ENCODE data around the gene SH3GL3.

Gene SH3GL3

GRCh38 chr15:83561661-83562060 is 114.5 kb downstream of the SH3GL3 start:
- H3K4me3 Mint-ChIP-seq, result no peak overlapping the region
- H3K36me3 Mint-ChIP-seq (ENCODE audit: low read depth), result no peaks in the 10 kb centered on the region
- TF ChIP-seq CTCF (IDR thresholded peaks at IDR 0.05; ENCODE audit: unreplicated experiment in 3 of 3), result no peak

DNA sequence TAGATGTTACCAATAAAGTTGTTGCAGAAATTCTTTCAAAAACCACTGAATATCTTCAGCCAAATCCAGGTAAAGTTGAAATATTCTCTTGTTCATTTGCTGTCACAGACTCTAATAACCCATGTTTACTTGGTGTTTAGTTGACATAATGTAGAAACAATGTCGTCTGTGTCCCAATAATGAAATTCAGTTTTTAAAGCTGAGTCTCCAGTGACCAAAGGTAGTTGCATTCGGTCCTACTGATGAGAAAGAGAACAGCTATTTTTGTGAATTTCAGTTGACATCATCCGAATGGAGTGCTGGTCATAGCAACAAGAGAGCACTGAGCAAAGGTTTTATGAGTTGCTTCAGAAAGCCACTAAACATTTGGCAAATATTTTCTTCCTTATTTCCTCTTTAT is 118.0 kb downstream of the SH3GL3 start:
- Mint-ChIP-seq H3K27ac (no peak overlapping the region), H3K9me3 (peaks cover 3% of the 10 kb centered on the region), H3K4me3 (no peak overlapping the region), H3K4me1 (no peaks in the 10 kb centered on the region), H3K36me3 (ENCODE audit: low read depth) (peaks cover 8% of the 10 kb centered on the region), H3K27me3 (ENCODE audit: low read depth) (peaks cover 8% of the 10 kb centered on the region)
- no peak for TF ChIP-seq CTCF (IDR thresholded peaks at IDR 0.05; ENCODE audit: unreplicated experiment in 3 of 3)

More at GRCh38 chr15:83561661-83562060, 114.5 kb downstream of the SH3GL3 start:
- H3K27me3 Mint-ChIP-seq (ENCODE audit: low read depth), result peaks cover 10% of the 10 kb centered on the region
- no peaks in the 10 kb centered on the region for H3K9me3 Mint-ChIP-seq
- H3K27ac Mint-ChIP-seq, result no peak overlapping the region
- no peaks in the 10 kb centered on the region for H3K4me1 Mint-ChIP-seq

DNA sequence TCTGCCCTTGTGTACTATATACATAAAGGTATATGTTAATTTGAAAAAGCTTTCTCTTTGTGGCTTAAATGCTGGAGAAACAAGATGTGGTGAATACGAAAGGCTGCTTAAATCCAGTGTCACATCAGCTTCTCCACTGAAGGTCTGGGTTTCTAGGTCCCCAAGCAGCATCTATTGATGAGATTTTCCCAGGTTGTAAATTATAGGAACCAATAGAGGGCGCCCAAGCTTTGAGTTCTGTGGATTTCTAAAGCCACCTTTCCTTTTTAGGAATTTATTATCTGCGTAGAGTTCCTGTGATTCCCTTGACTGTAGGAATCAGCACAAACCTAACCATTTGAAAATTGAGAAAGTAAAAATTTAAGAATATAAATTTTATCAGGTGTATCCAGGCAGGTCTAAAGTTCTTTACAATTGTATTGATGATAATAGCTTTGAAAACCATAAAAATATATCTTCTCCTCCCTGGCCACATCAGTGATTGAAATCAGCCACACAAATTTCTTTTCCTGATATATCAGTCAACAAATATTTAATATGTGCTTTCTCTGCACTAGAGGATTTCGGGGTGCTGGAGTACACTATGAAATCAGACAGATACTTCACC is 118.5 kb downstream of the SH3GL3 start:
- H3K9me3 Mint-ChIP-seq, result peaks cover 3% of the 10 kb centered on the region
- H3K4me3 Mint-ChIP-seq, result no peak overlapping the region
- H3K4me1 Mint-ChIP-seq, result no peaks in the 10 kb centered on the region
- peaks cover 8% of the 10 kb centered on the region for H3K27me3 Mint-ChIP-seq (ENCODE audit: low read depth)
- no peak overlapping the region for H3K27ac Mint-ChIP-seq
- TF ChIP-seq CTCF (IDR thresholded peaks at IDR 0.05; ENCODE audit: unreplicated experiment in 3 of 3), result peak; percentile 69 to 78 (median 78)
- H3K36me3 Mint-ChIP-seq (ENCODE audit: low read depth), result peaks cover 8% of the 10 kb centered on the region

- H3K36me3 Mint-ChIP-seq (ENCODE audit: low read depth), result peaks cover 8% of the 10 kb centered on the region
- H3K9me3 Mint-ChIP-seq, result peaks cover 3% of the 10 kb centered on the region
- TF ChIP-seq CTCF (IDR thresholded peaks at IDR 0.05; ENCODE audit: unreplicated experiment in 3 of 3), result no peak
- H3K4me3 Mint-ChIP-seq, result no peak overlapping the region
- no peak overlapping the region for H3K27ac Mint-ChIP-seq
- H3K4me1 Mint-ChIP-seq, result no peaks in the 10 kb centered on the region
- H3K27me3 Mint-ChIP-seq (ENCODE audit: low read depth), result peaks cover 8% of the 10 kb centered on the region
Measured at GRCh38 chr15:83567318-83567717, 120.2 kb downstream of the SH3GL3 start.

GRCh38 chr15:83569341-83569740 is 122.2 kb downstream of the SH3GL3 start:
- no peak for TF ChIP-seq CTCF (IDR thresholded peaks at IDR 0.05; ENCODE audit: unreplicated experiment in 3 of 3)
- no peak overlapping the region for H3K4me3 Mint-ChIP-seq
- peaks cover 3% of the 10 kb centered on the region for H3K9me3 Mint-ChIP-seq
- no peaks in the 10 kb centered on the region for H3K4me1 Mint-ChIP-seq
- H3K27me3 Mint-ChIP-seq (ENCODE audit: low read depth), result no peaks in the 10 kb centered on the region
- no peak overlapping the region for H3K27ac Mint-ChIP-seq
- H3K36me3 Mint-ChIP-seq (ENCODE audit: low read depth), result peaks cover 8% of the 10 kb centered on the region

DNA sequence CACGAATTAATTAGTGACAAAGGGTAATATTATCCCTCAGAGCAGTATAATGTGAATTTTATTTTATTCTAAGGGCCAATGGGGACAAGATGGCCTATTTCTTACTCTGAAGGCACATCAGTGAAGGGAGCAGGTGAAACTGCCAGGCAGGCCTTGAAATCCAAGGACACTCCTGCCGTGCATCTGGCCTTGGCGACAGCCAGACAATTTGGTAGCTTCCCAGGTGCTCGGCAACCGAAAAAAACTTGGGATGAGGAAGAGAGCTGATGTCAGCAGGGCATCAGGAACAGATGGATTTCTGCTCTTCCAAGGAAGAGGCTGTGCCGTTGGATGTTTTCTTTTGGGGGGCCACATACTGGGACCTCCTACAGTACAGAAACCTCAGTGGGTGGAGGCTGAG is 123.6 kb downstream of the SH3GL3 start:
- Mint-ChIP-seq H3K4me1 (no peaks in the 10 kb centered on the region), H3K36me3 (ENCODE audit: low read depth) (peaks cover 8% of the 10 kb centered on the region), H3K27me3 (ENCODE audit: low read depth) (no peaks in the 10 kb centered on the region), H3K27ac (no peak overlapping the region), H3K9me3 (peaks cover 3% of the 10 kb centered on the region), H3K4me3 (no peak overlapping the region)
- no peak for TF ChIP-seq CTCF (IDR thresholded peaks at IDR 0.05; ENCODE audit: unreplicated experiment in 3 of 3)

Data from nephron (organoid).